Epithelial cell of esophagus (primary cell): Measurements from ENCODE around the gene AAGAB.

Experiments used
- DNase-seq: peaks from one replicate; pipeline ENCODE4 v3.0.0; 2010; ENCODE audit warnings: low read depth
- H3K4me3 ChIP-seq: 2 replicates; pipeline ENCODE4 v1.5.1; 2011; ENCODE audit warnings: mild to moderate bottlenecking, low read length, control low read depth
- TF ChIP-seq, protein P1 (sequence below): IDR thresholded peaks from 2 replicates; pipeline ENCODE4 v1.5.1; 2011; ENCODE audit warnings: low read depth, mild to moderate bottlenecking, low read length, control low read depth, inconsistent platforms; ENCODE audit not compliant: insufficient read depth; ENCODE audit errors: missing control alignments

The AAGAB gene

DNA sequence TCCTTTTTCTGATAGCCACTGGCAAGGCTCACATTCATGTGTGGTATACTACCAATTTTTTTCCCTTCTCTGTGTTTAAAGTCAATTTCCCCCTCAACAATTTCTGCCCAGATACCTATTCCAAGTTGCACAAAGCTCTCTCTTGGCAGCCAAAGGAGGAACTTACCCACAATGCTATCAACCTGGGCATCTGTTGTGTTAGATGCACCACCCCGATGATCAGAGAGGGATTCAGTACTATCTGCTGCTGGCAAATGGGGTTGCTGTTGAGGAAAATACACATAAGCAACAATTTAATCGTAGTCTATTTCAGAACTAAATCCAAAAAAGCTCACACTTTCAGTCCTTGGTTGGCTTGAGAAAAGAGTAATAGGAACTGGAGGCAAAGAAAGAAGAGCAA lies 46.1 kb downstream of the AAGAB start:
- no peak overlapping the region for H3K4me3 ChIP-seq
- no peak for DNase-seq
- TF ChIP-seq, protein P1, sequence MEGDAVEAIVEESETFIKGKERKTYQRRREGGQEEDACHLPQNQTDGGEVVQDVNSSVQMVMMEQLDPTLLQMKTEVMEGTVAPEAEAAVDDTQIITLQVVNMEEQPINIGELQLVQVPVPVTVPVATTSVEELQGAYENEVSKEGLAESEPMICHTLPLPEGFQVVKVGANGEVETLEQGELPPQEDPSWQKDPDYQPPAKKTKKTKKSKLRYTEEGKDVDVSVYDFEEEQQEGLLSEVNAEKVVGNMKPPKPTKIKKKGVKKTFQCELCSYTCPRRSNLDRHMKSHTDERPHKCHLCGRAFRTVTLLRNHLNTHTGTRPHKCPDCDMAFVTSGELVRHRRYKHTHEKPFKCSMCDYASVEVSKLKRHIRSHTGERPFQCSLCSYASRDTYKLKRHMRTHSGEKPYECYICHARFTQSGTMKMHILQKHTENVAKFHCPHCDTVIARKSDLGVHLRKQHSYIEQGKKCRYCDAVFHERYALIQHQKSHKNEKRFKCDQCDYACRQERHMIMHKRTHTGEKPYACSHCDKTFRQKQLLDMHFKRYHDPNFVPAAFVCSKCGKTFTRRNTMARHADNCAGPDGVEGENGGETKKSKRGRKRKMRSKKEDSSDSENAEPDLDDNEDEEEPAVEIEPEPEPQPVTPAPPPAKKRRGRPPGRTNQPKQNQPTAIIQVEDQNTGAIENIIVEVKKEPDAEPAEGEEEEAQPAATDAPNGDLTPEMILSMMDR: no peak

DNA sequence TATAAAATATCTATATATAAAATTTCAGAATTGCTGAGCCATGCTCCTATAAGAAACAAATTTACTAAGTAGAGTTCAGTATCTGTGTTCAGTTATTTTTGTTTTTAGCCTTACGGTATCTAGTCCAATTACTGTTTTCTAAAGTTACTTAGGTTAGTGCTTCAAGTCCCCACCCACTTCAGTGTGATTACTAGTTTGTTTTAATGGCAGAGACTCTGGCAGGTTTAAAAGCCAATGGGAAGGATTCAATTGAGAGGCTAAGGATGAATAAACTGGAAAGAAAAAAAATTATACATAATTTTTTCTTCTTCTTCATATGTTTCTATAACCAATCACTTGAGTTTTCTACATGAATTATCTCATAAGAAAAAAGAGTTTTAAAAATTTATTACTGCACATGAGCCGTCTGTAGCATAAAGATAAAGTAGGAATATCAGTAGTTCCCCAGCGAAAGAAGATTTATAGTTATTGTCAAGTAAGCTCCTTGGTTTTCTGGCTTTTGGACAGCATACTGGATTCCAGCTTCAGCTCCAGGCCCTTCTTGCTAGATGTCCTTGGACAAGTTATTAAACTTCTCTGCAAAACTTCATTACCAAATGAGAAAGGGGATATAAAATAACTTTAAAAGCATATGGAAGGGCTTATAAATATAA lies 46.8 kb downstream of the AAGAB start:
- DNase-seq: no peak
- TF ChIP-seq, protein P1: no peak
- no peak overlapping the region for H3K4me3 ChIP-seq

DNA sequence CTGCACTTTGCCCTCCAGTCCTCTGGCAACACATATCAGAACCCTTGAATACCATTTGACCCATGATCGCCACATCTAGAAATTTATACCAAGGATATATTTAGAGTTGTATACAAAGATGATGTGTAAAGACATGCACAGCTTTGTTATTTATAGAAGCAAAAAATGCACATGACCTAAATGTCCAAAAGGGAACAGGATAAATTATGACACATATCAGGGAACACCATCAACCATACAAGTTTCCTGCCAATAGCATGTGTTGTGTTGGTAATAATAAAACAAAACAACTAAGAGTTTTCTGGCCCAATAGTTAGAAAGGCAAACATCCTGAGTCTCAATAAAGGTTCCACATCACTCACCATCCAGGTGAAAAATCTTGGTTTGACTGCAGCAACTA lies 51.5 kb downstream of the AAGAB start:
- DNase-seq: no peak
- H3K4me3 ChIP-seq: no peak overlapping the region
- TF ChIP-seq, protein P1: no peak

DNA sequence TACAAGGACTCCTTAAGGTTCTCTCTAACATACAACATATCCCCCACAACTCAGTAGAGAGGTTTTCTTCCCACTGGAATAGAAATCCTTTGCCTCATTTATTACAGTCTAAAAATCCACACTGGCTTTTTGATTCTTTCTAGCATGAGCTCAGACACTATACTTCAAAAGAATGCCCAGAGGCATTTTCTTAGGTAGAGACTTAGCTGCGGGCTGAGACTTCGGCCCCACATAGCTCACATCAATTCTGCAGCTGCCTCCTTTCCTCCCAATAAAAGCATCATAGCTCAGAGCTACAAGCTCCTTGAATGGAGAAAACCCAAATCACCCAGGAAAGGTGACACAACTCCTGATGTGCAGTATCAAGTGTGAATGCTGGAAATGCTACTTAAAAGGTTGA lies 52.4 kb downstream of the AAGAB start:
- H3K4me3 ChIP-seq: no peak overlapping the region
- TF ChIP-seq, protein P1: no peak

DNA sequence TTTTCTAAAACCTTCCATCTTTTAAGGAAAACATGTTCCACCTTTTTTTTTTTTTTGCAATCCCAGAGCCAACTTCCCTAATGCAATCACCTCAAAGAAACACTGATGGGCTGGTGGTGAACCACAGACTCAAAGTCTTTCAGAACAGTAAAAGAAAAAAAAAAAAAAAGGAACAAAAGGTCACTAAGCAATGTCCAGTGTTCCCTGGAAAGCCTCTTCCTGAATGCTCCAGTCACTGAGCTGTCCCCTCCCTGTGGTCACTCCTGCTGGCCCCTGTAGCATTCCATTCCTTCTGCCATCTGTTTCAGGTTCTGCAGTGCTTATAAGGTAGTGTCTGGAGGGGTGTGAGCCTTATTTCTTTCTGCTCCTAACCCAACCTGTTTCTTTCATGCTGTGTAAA lies 53.3 kb downstream of the AAGAB start:
- no peak for DNase-seq
- TF ChIP-seq, protein P1: no peak
- no peak overlapping the region for H3K4me3 ChIP-seq

More for the DNA sequence above, 52.4 kb downstream of the AAGAB start:
- no peak for DNase-seq

DNA sequence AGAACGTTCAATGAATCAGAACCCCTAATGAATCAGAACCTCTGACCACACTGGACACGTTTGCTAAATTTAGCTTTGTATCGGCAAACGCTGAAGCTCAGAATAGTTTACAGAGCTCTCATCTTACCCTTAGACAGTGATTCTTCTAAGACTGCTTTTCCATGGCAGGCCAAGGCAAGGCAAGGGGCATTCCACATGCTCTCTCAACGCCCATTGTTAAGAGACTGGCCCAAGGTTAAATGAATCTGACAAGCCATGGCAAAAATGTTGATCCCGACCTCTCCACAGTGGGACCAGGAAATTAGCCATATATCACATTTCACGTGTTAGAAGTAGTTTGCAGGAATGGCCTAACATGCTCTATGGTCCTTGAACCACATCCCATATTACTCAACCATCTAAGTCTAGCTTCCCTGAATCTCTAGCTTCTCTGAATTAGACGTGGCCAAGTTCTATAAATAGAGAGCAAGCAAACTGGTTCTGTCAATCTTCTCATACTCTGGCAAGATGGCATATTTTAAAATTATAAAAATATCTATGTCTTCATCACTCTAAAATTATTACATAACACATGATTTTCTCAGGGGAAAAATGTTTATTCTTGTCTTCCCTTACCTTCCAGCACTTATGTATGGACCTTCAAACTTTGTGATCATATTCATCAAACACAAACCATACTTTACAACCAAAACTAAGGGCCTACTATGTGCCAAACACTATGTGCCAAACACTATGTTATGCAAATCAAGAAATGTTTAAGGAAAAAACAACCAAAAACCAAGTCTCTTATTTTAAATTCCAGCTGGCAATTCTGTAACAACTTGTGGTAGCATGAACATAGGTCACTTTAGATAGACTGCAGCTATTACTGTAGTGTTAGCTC lies 54.3 kb downstream of the AAGAB start:
- TF ChIP-seq, protein P1: no peak
- DNase-seq: peak; percentile 67
- H3K4me3 ChIP-seq: no peak overlapping the region

DNA sequence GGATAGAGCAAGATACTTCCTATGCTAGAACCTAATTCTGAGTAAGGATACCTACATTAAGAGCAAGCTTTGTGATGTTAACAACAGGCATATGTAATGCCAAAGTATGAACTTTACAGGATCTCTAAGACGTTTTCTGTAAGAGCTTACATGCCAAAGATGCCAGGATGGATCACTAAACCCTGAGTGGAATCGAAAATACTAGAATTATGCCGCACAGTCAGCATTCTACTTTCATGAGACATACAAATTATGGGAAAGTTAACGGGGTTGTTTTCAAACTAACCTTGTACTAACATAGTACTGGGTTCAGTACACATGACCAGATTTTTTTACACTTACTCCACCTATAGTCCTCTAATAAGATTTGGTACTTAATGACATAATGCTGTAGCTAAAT lies 55.1 kb downstream of the AAGAB start:
- TF ChIP-seq, protein P1: no peak
- H3K4me3 ChIP-seq: no peak overlapping the region
- no peak for DNase-seq
